Fibroblast of skin of right quadriceps (primary cell): ENCODE data around the gene HSD3B7.
A peak's percentile ranks its signal among the peaks of the same experiment; 100 is the strongest.

ENCODE experiments used
- DNase-seq: peaks from one replicate; pipeline ENCODE4 v3.0.0-alpha.2; 2013

HSD3B7 gene

DNA sequence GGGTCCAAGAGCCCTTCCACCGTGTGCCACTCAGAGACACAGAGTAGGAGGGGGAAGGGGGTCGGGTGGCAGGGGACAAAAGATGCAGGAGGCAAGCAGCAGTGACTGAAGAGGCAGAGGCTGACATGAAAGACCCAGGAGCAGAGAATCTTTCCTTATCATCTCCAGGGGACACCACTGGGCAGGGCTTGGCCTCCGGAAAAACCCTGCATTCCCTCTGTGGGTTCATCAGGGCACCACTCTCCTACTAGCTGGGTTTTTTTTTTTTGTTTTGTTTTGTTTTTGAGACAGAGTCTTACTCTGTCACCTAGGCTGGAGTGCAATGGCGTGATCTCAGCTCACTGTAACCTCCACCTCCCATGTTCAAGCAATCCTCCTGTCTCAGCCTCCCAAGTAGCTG is 46.3 kb downstream of the HSD3B7 start:
- DNase-seq: no peak

GRCh38 chr16:31032736-31033708 is 48.0 kb downstream of the HSD3B7 start, which contains the start of gene STX4:
Gene STX4 (plus strand): TSS chr16:31033558. CDS start chr16:31033806, 248 bp downstream.
- DNase-seq: peak; percentile 97

DNA sequence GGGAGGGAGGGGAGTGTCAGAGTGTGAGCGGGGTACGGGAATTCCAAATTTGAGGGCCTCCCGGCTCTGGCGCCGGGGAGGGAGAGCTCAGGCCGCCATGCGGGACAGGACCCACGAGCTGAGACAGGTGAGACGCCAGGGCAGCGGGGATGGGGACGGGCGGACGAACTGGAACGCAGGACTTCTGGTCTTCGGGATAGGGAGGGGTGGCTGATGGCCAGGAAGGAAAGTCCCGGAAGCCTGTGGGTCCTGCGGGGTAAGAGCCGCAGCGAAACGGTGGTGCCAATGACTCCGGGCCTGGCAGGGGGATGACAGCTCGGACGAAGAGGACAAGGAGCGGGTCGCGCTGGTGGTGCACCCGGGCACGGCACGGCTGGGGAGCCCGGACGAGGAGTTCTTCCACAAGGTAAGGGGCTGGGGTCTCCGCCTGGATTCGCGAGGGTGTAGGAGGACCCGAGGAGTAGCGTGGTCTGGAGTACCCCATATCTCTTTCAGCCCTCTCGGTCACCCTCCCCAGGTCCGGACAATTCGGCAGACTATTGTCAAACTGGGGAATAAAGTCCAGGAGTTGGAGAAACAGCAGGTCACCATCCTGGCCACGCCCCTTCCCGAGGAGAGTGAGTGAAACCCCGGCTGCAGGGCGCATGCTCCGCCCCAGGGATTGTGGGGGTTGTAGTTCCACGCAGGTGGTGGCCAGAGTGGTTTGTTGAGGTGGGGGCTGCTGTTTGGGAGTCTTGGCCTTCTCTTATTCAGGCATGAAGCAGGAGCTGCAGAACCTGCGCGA is 48.9 kb downstream of the HSD3B7 start:
- DNase-seq: peak; percentile 72

- DNase-seq: no peak
Observed at GRCh38 chr16:31036691-31037090, 51.7 kb downstream of the HSD3B7 start.
